ENCODE results near the gene NT5DC4. TPM values are rescaled to one million over a fixed set of nuclear protein-coding genes. Genes with fewer than 3 reads are reported as not detected.

Gene NT5DC4
- total and polyA plus RNA-seq, 4 donors: 1.2 TPM; not detected in 3

DNA sequence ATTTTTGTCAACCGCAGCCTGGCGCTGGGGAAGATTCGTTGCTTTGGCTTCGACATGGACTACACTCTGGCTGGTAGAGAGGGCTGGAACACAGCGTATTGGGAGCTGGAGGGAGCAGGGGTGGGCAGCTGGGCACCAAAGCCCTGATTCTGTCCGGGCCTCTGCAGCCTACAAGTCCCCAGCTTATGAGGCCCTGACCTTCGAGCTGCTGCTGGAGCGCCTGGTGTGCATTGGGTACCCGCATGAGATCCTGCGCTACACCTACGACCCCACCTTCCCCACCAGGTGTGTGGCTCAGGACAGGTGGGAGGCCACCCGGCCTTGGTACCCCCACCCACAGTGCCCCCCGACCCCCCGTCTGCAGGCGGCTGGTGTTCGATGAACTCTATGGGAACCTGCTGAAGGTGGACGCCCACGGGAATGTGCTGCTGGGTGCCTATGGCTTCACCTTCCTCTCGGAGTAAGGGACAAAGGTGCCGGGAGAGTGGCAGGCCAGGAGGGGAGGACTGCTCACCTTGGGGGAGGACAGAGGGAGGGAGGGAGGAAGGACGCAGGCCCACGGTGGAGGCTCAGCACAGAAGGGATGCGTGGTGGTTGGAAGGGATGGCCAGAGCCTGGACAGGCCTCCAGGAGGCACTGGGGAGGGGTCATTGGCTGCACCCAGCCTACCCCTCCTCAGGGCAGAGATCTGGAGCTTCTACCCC is 1.2 kb downstream of the NT5DC4 start:
- Histone ChIP-seq H3K36me3 (ENCODE audit: control insufficient read depth in 4 of 4, insufficient read depth in 3 of 4, low read depth in 1 of 4, low read length in 3 of 4) (no peaks in the 10 kb centered on the region), H3K4me3 (ENCODE audit: low read depth in 1 of 3, low read length in 3 of 3) (no peak overlapping the region), H3K9me3 (ENCODE audit: control insufficient read depth in 4 of 4, low read length in 3 of 4) (no peaks in the 10 kb centered on the region), H3K27me3 (ENCODE audit: control insufficient read depth in 4 of 4, insufficient read depth in 4 of 4, low read length in 3 of 4) (no peaks in the 10 kb centered on the region), H3K9ac (ENCODE audit: low read depth in 1 of 2, low read length in 2 of 2) (no peak overlapping the region), H3K27ac (ENCODE audit: low read depth in 1 of 2, low read length in 2 of 2) (no peak overlapping the region), H3K4me1 (ENCODE audit: control insufficient read depth in 4 of 4, insufficient read depth in 4 of 4, low read length in 3 of 4) (peaks cover 0 to 2% (median 0%) of the 10 kb centered on the region in 4 donors)
- TF ChIP-seq, protein P1, sequence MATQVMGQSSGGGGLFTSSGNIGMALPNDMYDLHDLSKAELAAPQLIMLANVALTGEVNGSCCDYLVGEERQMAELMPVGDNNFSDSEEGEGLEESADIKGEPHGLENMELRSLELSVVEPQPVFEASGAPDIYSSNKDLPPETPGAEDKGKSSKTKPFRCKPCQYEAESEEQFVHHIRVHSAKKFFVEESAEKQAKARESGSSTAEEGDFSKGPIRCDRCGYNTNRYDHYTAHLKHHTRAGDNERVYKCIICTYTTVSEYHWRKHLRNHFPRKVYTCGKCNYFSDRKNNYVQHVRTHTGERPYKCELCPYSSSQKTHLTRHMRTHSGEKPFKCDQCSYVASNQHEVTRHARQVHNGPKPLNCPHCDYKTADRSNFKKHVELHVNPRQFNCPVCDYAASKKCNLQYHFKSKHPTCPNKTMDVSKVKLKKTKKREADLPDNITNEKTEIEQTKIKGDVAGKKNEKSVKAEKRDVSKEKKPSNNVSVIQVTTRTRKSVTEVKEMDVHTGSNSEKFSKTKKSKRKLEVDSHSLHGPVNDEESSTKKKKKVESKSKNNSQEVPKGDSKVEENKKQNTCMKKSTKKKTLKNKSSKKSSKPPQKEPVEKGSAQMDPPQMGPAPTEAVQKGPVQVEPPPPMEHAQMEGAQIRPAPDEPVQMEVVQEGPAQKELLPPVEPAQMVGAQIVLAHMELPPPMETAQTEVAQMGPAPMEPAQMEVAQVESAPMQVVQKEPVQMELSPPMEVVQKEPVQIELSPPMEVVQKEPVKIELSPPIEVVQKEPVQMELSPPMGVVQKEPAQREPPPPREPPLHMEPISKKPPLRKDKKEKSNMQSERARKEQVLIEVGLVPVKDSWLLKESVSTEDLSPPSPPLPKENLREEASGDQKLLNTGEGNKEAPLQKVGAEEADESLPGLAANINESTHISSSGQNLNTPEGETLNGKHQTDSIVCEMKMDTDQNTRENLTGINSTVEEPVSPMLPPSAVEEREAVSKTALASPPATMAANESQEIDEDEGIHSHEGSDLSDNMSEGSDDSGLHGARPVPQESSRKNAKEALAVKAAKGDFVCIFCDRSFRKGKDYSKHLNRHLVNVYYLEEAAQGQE (IDR thresholded peaks at IDR 0.05): no peak
- TF ChIP-seq RAD21 (IDR thresholded peaks at IDR 0.05): no peak
- no peak for TF ChIP-seq YY1 (IDR thresholded peaks at IDR 0.05)
- DNase-seq (ENCODE audit: low spot score): no peak
- 92% methylated on average over 23 of the region's 23 CpGs for WGBS

- Histone ChIP-seq H3K9ac (ENCODE audit: low read depth in 1 of 2, low read length in 2 of 2) (no peak overlapping the region), H3K27me3 (ENCODE audit: control insufficient read depth in 4 of 4, insufficient read depth in 4 of 4, low read length in 3 of 4) (no peaks in the 10 kb centered on the region), H3K27ac (ENCODE audit: low read depth in 1 of 2, low read length in 2 of 2) (no peak overlapping the region), H3K4me1 (ENCODE audit: control insufficient read depth in 4 of 4, insufficient read depth in 4 of 4, low read length in 3 of 4) (peaks cover 0 to 2% (median 0%) of the 10 kb centered on the region in 4 donors), H3K9me3 (ENCODE audit: control insufficient read depth in 4 of 4, low read length in 3 of 4) (no peaks in the 10 kb centered on the region), H3K4me3 (ENCODE audit: low read depth in 1 of 3, low read length in 3 of 3) (no peak overlapping the region), H3K36me3 (ENCODE audit: control insufficient read depth in 4 of 4, insufficient read depth in 3 of 4, low read depth in 1 of 4, low read length in 3 of 4) (no peaks in the 10 kb centered on the region)
- TF ChIP-seq EGR1 (IDR thresholded peaks at IDR 0.05; ENCODE audit: low read depth in 2 of 2) (no peak), HNF4A (conservative IDR thresholded peaks at IDR 0.05) (no peak), HNF4G (IDR thresholded peaks at IDR 0.05) (no peak), GABPA (IDR thresholded peaks at IDR 0.05 in 1 of 2, conservative IDR thresholded peaks at IDR 0.05 in 1 of 2) (no peak), TAF1 (conservative IDR thresholded peaks at IDR 0.05) (no peak), MAX (IDR thresholded peaks at IDR 0.05) (no peak), YY1 (IDR thresholded peaks at IDR 0.05) (no peak), SP1 (IDR thresholded peaks at IDR 0.05) (no peak), FOXA1 (IDR thresholded peaks at IDR 0.05) (no peak), FOXA2 (IDR thresholded peaks at IDR 0.05) (no peak), NR2F2 (IDR thresholded peaks at IDR 0.05) (no peak), ZBTB33 (IDR thresholded peaks at IDR 0.05) (no peak), RXRA (IDR thresholded peaks at IDR 0.05) (no peak), RAD21 (IDR thresholded peaks at IDR 0.05) (no peak), CTCF (IDR thresholded peaks at IDR 0.05; ENCODE audit: low read depth, low read length, missing input control) (no peak), JUND (IDR thresholded peaks at IDR 0.05) (no peak), ATF3 (IDR thresholded peaks at IDR 0.05) (no peak)
- TF ChIP-seq, protein P1 (IDR thresholded peaks at IDR 0.05): no peak
- no peak for DNase-seq (ENCODE audit: low spot score)
- 87% methylated on average over 9 of the region's 9 CpGs for WGBS
Measured at GRCh38 chr2:112722816-112723546, 2.2 kb downstream of the NT5DC4 start.
